DMS53 treated with DMSO at 0.1 percent for 48 hours (cell line): ENCODE results near the gene GALNT13.

Experiments
- DNase-seq: peaks from one replicate; lab custom pipeline; 2025; ENCODE audit not compliant: unreplicated experiment; lab: John Stamatoyannopoulos, UW

GALNT13 gene

GRCh38 chr2:154394600-154394999 is 522.9 kb downstream of the GALNT13 start:
- DNase-seq = no peak

GRCh38 chr2:154400563-154401290 is 529.0 kb downstream of the GALNT13 start:
- DNase-seq = no peak

- peak; percentile 54 for DNase-seq
Measured at GRCh38 chr2:154402213-154402612, 530.5 kb downstream of the GALNT13 start.

GRCh38 chr2:154403242-154403790 is 531.6 kb downstream of the GALNT13 start:
- DNase-seq = no peak

GRCh38 chr2:154408786-154409185 is 537.1 kb downstream of the GALNT13 start:
- DNase-seq = no peak

- no peak for DNase-seq
Measured at GRCh38 chr2:154422251-154422650, 550.5 kb downstream of the GALNT13 start.

- DNase-seq = no peak
Measured at GRCh38 chr2:154425994-154426393, 554.3 kb downstream of the GALNT13 start.

GRCh38 chr2:154427453-154427852 is 555.7 kb downstream of the GALNT13 start:
- no peak for DNase-seq

- no peak for DNase-seq
Measured at GRCh38 chr2:154428022-154428421, 556.3 kb downstream of the GALNT13 start.

GRCh38 chr2:154433010-154433409 is 561.3 kb downstream of the GALNT13 start:
- DNase-seq = no peak

GRCh38 chr2:154437104-154437503 is 565.4 kb downstream of the GALNT13 start:
- no peak for DNase-seq

GRCh38 chr2:154439156-154439555 is 567.4 kb downstream of the GALNT13 start:
- peak; percentile 21 for DNase-seq

GRCh38 chr2:154443919-154444318 is 572.2 kb downstream of the GALNT13 start:
- DNase-seq = no peak

GRCh38 chr2:154446324-154446723 is 574.6 kb downstream of the GALNT13 start:
- no peak for DNase-seq

GRCh38 chr2:154447727-154448418 is 576.2 kb downstream of the GALNT13 start:
- DNase-seq = peak; percentile 64

GRCh38 chr2:154449951-154450658 is 578.4 kb downstream of the GALNT13 start:
- peak; percentile 82 for DNase-seq

GRCh38 chr2:154452471-154452870 is 580.7 kb downstream of the GALNT13 start:
- no peak for DNase-seq

- peak; percentile 31 for DNase-seq
Measured at GRCh38 chr2:154452906-154453493, 581.3 kb downstream of the GALNT13 start.

- no peak for DNase-seq
Measured at GRCh38 chr2:154455166-154455565, 583.4 kb downstream of the GALNT13 start.

GRCh38 chr2:154455866-154456265 is 584.1 kb downstream of the GALNT13 start:
- DNase-seq = no peak

GRCh38 chr2:154457286-154457685 is 585.6 kb downstream of the GALNT13 start:
- DNase-seq = no peak
